ENCODE data around the gene KAT7. TPM values are rescaled to one million over a fixed set of nuclear protein-coding genes. Genes with fewer than 3 reads are reported as not detected.

Gene KAT7
- total and polyA plus RNA-seq, 2 experiments from 2014 or later, result 31.0 to 187 TPM

DNA sequence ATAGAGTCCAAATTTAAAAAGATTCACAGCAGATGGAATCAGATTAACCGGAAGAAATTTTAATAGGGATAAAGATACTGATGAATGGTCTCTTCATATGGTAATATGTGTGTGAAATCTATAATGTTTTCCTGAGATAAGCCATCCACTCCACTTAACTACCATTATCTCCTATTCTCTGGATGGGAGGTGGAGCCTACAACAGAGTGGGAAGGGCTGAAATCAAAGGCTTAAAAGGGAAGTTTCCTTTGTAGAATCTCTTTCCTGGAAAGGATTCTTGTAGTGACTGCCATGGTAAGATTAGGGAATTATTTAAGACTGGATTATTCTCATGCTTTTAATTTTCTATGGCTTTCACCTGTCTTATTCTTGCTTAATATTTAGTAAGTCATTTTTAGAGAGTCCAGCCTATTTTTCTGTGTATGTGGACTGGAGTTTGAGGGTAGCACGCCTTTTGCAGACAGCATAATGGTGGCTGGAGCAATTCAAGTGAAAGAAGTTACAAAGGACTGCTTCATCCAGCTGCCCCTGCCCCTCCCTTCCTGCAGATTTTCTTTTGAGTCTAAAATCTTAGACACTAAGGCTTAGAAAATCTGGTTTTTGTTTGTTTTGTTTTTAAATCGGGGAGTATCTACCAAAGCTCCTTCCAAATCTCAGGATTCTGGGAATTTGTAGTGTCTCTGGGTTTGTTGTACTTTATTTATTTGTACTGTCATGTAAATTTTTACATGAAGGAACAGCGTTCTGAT is 26.5 kb downstream of the KAT7 start:
- ATAC-seq (peak; percentile 28), DNase-seq (ENCODE audit: low spot score) (peak; percentile 54)
- H3K4me3 Mint-ChIP-seq, result peak overlapping the region; percentile 77
- Histone ChIP-seq H3F3A (replicated peaks; ENCODE audit: low read depth) (peaks cover 9% of the 10 kb centered on the region; the same call in 1 of the 2 replicates), H3K4me3 (peak overlapping the region; percentile 51), H3K79me2 (replicated peaks; ENCODE audit: insufficient read depth) (peaks cover 33% of the 10 kb centered on the region), H3K27ac (ENCODE audit: low read depth) (peak overlapping the region; percentile 97), H3K4me1 (ENCODE audit: insufficient read depth) (peaks cover 58% of the 10 kb centered on the region), H4K20me1 (replicated peaks; ENCODE audit: insufficient read depth) (no peaks in the 10 kb centered on the region), H3K36me3 (ENCODE audit: insufficient read depth) (peaks cover 19% of the 10 kb centered on the region; the same call in 1 of the 2 replicates), H2AFZ (no peak overlapping the region), H3K27me3 (ENCODE audit: insufficient read depth) (no peaks in the 10 kb centered on the region), H3K9me2 (ENCODE audit: insufficient read depth) (no peaks in the 10 kb centered on the region), H3K4me2 (peak overlapping the region; percentile 73)
- TF ChIP-seq POLR2AphosphoS5 (IDR thresholded peaks at IDR 0.05; ENCODE audit: low read depth), result peak; percentile 40; the same call in 1 of the 2 replicates
- no peak for TF ChIP-seq ETS1 (IDR thresholded peaks at IDR 0.05)
- H3K27me3 Mint-ChIP-seq (ENCODE audit: insufficient read depth, low read depth, poor library complexity), result peaks cover 6% of the 10 kb centered on the region
- H3K9me3 Mint-ChIP-seq, result no peaks in the 10 kb centered on the region
- H3K4me1 Mint-ChIP-seq, result peaks cover 60% of the 10 kb centered on the region
- H3K27ac Mint-ChIP-seq, result peak overlapping the region; percentile 98
- peaks cover 61% of the 10 kb centered on the region for H3K36me3 Mint-ChIP-seq (ENCODE audit: low read depth)

DNA sequence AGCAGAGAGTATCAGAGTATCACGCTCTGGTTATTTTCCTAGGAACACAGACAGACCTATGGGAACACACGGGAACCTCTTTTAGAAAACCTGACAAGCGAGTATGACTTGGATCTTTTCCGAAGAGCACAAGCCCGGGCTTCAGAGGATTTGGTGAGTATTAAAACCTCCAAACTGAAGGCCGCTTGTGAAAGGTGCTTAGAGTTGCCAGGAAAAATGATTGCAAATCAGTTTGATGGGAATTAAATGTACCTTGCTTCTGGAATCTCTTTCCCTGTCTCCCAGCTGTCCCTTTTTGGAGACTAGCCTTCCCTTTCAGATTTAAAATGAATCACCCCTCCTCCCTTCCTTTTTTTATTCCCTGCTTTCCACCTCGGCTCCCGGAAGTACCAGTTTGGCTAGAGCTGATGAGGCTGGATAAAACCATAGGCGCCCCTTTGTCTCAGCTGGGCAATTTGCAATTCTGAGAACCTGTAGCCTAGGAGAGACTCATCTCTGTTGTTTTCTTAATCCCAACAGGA is 27.3 kb downstream of the KAT7 start:
- H3K79me2 ChIP-seq (replicated peaks; ENCODE audit: insufficient read depth), result peaks cover 42% of the 10 kb centered on the region
- no peaks in the 10 kb centered on the region for H4K20me1 ChIP-seq (replicated peaks; ENCODE audit: insufficient read depth)
- peak; percentile 97 for ATAC-seq
- Mint-ChIP-seq H3K9me3 (no peaks in the 10 kb centered on the region), H3K4me3 (peak overlapping the region; percentile 77), H3K27me3 (ENCODE audit: insufficient read depth, low read depth, poor library complexity) (peaks cover 6% of the 10 kb centered on the region), H3K4me1 (peaks cover 62% of the 10 kb centered on the region), H3K36me3 (ENCODE audit: low read depth) (peaks cover 65% of the 10 kb centered on the region), H3K27ac (peak overlapping the region; percentile 98)
- H2AFZ ChIP-seq, result no peak overlapping the region
- peak overlapping the region; percentile 73 for H3K4me2 ChIP-seq
- DNase-seq (ENCODE audit: low spot score), result peak; percentile 94
- peaks cover 57% of the 10 kb centered on the region for H3K4me1 ChIP-seq (ENCODE audit: insufficient read depth)
- H3K9me2 ChIP-seq (ENCODE audit: insufficient read depth), result no peaks in the 10 kb centered on the region
- peak overlapping the region; percentile 97 for H3K27ac ChIP-seq (ENCODE audit: low read depth)
- no peaks in the 10 kb centered on the region for H3K27me3 ChIP-seq (ENCODE audit: insufficient read depth)
- peaks cover 19% of the 10 kb centered on the region; the same call in 1 of the 2 replicates for H3K36me3 ChIP-seq (ENCODE audit: insufficient read depth)
- peaks cover 9% of the 10 kb centered on the region; the same call in 1 of the 2 replicates for H3F3A ChIP-seq (replicated peaks; ENCODE audit: low read depth)
- peak overlapping the region; percentile 51 for H3K4me3 ChIP-seq
- no peak for TF ChIP-seq ETS1 (IDR thresholded peaks at IDR 0.05)
- TF ChIP-seq EZH2phosphoT487 (IDR thresholded peaks at IDR 0.05; ENCODE audit: unreplicated experiment), result no peak
- TF ChIP-seq ZNF462 (CRISPR knock-in tag; IDR thresholded peaks at IDR 0.05), result no peak
- TF ChIP-seq ZNF114 (CRISPR knock-in tag; IDR thresholded peaks at IDR 0.05), result no peak
- TF ChIP-seq EZH2 (IDR thresholded peaks at IDR 0.05; ENCODE audit: low read depth, unreplicated experiment), result no peak
- TF ChIP-seq POLR2AphosphoS5 (IDR thresholded peaks at IDR 0.05; ENCODE audit: low read depth), result peak; percentile 57
- TF ChIP-seq STAT1 (IDR thresholded peaks at IDR 0.05; ENCODE audit: unreplicated experiment), result no peak
- TF ChIP-seq CTCF (conservative IDR thresholded peaks at IDR 0.05; ENCODE audit: low read depth in 2 of 2), result no peak
- no peak for TF ChIP-seq ZNF331 (CRISPR knock-in tag; IDR thresholded peaks at IDR 0.05; ENCODE audit: low read depth)
